AG09309 (cell line): ENCODE data around the gene DYNLT1.
"Not testable (repeated sequence)": the region's sequence is repeated elsewhere in the genome, so short reads cannot be mapped to it uniquely, and the experiment has no call there.

Source experiments
- DNase-seq: peaks from one replicate; pipeline ENCODE4 v3.0.0-alpha.2; 2010; ENCODE audit warnings: low read depth
- H3K4me3 ChIP-seq: 2 replicates; pipeline ENCODE4 v1.5.1; 2011; ENCODE audit warnings: mild to moderate bottlenecking, low read depth, low read length, moderate library complexity; ENCODE audit not compliant: control insufficient read depth
- CTCF ChIP-seq: IDR thresholded peaks from 2 replicates; pipeline ENCODE4 v1.5.1; 2011; ENCODE audit warnings: mild to moderate bottlenecking, low read depth, low read length, inconsistent platforms; ENCODE audit not compliant: insufficient read depth, control insufficient read depth; ENCODE audit errors: missing control alignments

DYNLT1 gene

DNA sequence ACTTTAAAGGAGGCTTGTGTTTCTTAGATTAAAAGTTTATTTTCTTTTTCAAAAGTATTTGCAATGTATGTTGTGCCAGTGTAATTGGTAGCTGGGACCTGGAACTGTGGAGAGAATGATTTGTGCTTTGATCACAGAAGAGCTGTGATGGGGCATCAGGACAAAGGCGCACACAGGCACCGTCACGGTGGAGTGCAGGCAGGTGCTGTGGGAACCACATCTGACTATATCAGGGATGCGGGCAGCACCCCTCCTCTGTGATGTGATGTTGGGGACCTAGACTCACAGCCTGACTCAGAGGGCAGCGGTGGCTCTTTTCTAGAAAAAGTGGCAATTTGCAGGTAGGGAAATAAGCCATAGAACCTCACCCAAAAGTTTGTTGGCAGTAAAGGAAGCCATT, 39.8 kb upstream of the DYNLT1 start:
- H3K4me3 ChIP-seq = no peak overlapping the region
- no peak for DNase-seq
- no peak for TF ChIP-seq CTCF

GRCh38 chr6:158680481-158680880, 35.9 kb upstream of the DYNLT1 start:
- no peak for DNase-seq
- no peak for TF ChIP-seq CTCF
- no peak overlapping the region for H3K4me3 ChIP-seq

GRCh38 chr6:158680015-158680414, 35.5 kb upstream of the DYNLT1 start:
- no peak for TF ChIP-seq CTCF
- DNase-seq = no peak
- no peak overlapping the region for H3K4me3 ChIP-seq

GRCh38 chr6:158677906-158678578, 33.5 kb upstream of the DYNLT1 start:
- no peak for DNase-seq
- no peak overlapping the region for H3K4me3 ChIP-seq
- no peak for TF ChIP-seq CTCF

- not testable (repeated sequence) for H3K4me3 ChIP-seq, DNase-seq
These were observed 32.6 kb upstream of the DYNLT1 start for GRCh38 chr6:158677094-158677493.

- DNase-seq = no peak
- no peak overlapping the region for H3K4me3 ChIP-seq
- TF ChIP-seq CTCF = no peak
These were observed 30.0 kb upstream of the DYNLT1 start for GRCh38 chr6:158674342-158675131.

- no peak for DNase-seq
- H3K4me3 ChIP-seq = no peak overlapping the region
- no peak for TF ChIP-seq CTCF
These were observed 28.2 kb upstream of the DYNLT1 start for GRCh38 chr6:158672726-158673125.

- not testable (repeated sequence) for DNase-seq, H3K4me3 ChIP-seq
These were observed 27.6 kb upstream of the DYNLT1 start for GRCh38 chr6:158672119-158672518.
